M059J (cell line): Measurements from ENCODE around the gene MUC5B. TPM values are rescaled to one million over a fixed set of nuclear protein-coding genes. Genes with fewer than 3 reads are reported as not detected.
"Not testable (repeated sequence)": the region's sequence is repeated elsewhere in the genome, so short reads cannot be mapped to it uniquely, and the experiment has no call there.

Experiments used
- DNase-seq: peaks from one replicate; pipeline ENCODE4 v3.0.0-alpha.2; 2012; ENCODE audit warnings: low read depth
- total RNA-seq: library from RNA; depleted of rRNA; stranded (reverse); fragments of >200 nt; shearing (Covaris generic); gene quantifications from 2 replicates; pipeline ENCODE4 v1.2.3, GENCODE V29; 2014; rRNA removed

MUC5B gene, protein sequence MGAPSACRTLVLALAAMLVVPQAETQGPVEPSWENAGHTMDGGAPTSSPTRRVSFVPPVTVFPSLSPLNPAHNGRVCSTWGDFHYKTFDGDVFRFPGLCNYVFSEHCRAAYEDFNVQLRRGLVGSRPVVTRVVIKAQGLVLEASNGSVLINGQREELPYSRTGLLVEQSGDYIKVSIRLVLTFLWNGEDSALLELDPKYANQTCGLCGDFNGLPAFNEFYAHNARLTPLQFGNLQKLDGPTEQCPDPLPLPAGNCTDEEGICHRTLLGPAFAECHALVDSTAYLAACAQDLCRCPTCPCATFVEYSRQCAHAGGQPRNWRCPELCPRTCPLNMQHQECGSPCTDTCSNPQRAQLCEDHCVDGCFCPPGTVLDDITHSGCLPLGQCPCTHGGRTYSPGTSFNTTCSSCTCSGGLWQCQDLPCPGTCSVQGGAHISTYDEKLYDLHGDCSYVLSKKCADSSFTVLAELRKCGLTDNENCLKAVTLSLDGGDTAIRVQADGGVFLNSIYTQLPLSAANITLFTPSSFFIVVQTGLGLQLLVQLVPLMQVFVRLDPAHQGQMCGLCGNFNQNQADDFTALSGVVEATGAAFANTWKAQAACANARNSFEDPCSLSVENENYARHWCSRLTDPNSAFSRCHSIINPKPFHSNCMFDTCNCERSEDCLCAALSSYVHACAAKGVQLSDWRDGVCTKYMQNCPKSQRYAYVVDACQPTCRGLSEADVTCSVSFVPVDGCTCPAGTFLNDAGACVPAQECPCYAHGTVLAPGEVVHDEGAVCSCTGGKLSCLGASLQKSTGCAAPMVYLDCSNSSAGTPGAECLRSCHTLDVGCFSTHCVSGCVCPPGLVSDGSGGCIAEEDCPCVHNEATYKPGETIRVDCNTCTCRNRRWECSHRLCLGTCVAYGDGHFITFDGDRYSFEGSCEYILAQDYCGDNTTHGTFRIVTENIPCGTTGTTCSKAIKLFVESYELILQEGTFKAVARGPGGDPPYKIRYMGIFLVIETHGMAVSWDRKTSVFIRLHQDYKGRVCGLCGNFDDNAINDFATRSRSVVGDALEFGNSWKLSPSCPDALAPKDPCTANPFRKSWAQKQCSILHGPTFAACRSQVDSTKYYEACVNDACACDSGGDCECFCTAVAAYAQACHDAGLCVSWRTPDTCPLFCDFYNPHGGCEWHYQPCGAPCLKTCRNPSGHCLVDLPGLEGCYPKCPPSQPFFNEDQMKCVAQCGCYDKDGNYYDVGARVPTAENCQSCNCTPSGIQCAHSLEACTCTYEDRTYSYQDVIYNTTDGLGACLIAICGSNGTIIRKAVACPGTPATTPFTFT (N-terminal part only)
- total RNA-seq: not detected in 2 replicates

DNA sequence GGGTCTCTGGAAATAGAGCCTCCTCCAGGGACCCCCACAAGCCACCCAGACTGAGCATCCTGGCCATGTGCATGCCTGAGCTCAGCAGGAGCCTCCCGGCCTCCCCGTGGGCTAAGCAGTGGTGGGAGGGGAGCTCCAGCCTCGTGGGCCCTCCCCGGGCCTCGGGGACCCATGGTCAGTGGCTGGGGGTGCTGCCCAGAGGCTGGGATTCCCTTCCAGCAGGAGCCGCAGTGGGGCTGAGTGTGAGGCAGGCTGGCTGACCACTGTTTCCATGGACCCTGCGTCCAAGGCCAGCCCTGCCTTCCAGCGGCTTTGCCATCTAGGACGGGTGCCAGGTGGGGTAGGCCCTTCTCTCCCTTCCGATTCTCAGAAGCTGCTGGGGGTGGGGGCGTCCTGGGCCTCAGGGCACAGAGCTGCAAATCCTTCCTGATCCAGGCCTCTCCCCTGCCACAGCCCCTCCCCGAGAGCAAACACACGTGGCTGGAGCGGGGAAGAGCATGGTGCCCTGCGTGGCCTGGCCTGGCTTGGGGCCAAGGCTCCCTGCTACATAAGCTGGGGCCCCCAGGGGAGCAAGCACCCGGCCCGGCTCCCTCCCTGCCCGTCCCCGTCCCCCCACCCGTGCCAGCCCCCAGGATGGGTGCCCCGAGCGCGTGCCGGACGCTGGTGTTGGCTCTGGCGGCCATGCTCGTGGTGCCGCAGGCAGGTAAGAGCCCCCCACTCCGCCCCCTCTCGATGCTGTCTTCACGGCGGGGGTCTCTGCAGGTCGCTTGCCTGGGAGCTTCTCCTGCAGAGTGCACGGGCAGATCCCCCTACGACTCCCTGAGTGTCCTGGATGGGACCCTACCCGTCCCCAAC is at the start of gene MUC5B:
Gene MUC5B (plus strand): TSS at position 576 of the 855 bp plus-strand sequence. CDS start 58 bp downstream, at position 634.
- DNase-seq: peak; percentile 31

DNA sequence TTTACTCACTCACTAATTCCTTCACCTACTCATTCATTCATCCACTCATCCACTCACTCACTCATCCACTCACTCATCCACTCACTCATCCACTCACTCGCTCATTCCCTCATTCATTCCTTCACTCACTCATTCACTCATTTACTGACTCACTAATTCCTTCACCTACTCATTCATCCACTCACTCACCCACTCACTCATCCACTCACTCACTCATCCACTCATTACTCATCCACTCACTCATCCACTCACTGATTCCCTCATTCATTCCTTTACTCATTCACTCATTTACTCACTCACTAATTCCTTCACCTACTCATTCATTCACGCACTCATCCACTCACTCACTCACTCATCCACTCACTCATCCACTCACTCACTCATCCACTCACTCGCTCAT is 49.5 kb upstream of the MUC5B start:
- not testable (repeated sequence) for DNase-seq

DNA sequence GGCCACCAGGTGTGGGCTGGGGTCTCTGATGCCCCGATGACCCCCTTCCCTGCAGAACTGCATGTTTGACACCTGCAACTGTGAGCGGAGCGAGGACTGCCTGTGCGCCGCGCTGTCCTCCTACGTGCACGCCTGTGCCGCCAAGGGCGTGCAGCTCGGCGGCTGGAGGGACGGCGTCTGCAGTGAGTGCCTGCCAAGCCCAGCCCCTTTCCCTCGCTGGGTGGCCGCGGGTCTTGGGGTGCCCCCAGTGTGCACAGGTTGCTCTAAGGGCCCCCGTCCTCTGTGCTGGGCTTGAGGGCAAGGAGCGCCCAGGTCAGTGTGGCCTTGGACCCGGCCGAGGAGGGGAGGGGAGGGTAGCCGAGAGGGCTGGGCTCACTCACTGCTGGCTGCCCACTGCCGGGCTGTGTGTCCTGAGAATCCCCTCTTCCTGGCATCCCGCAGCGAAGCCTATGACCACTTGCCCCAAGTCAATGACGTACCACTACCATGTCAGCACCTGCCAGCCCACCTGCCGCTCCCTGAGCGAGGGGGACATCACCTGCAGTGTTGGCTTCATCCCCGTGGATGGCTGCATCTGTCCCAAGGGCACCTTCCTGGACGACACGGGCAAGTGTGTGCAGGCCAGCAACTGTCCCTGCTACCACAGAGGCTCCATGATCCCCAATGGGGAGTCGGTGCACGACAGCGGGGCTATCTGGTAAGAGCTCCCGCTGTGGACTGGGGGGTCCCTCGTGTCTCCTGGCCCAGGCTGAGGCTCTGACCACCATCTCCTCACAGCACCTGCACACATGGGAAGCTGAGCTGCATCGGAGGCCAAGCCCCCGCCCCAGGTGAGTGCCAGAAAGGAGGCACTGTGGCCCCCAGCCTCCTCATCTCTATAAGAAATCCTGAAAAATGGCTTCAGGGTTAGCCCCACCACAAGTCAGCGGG is 48.2 kb upstream of the MUC5B start:
- DNase-seq: no peak

DNA sequence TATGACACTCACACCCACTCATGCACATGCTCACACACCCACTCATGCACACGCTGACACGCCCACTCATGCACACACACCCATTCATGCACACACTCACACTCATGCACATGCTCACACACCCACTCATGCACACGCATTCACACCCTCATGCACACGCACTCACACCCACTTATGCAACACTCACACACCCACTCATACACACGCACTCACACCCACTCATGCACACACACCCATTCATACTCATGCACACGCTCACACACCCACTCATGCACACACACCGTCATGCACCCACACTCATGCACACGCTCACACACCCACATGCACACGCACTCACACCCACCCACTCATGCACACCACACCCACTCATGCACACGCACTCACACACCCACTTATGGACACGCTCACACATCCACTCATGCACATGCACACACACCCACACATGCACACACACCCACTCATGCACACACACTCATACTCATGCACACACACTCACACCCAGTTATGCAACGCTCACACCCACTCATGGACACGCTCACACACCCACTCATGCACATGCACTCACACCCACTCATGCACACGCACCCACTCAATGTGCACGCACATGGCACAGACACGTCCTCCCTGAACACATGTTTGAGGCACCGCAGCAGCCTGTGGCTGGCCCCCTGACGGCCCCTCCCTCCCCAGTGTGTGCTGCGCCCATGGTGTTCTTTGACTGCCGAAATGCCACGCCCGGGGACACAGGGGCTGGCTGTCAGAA is 47.2 kb upstream of the MUC5B start:
- DNase-seq: no peak

DNA sequence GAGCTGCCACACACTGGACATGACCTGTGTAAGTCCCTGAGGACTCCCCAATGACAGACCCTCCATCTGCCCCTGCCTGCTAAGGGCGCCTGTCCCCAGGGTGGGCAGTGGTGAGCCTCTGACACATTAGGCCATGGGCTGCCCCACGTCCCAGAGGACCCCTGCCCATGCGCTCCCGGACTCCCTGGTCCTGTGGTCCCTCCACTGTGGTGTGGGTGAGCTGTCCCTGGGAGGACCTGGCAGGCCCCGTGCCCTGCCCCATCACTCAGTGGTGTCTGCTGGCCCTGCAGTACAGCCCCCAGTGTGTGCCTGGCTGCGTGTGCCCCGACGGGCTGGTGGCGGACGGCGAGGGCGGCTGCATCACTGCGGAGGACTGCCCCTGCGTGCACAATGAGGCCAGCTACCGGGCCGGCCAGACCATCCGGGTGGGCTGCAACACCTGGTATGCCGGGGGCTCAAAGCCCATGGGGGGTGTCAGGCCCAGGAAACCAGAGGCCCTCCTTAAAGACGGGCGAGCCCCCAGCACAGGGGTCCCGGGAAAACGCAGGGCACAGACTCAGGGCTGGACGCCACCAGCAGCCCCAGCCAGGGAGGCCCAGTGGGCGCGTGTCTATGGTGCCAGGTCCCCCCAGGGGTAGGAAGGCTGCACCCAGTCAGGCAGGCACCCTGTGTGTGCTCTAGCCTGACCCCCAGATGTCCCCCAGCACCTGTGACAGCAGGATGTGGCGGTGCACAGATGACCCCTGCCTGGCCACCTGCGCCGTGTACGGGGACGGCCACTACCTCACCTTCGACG is 46.4 kb upstream of the MUC5B start:
- no peak for DNase-seq

DNA sequence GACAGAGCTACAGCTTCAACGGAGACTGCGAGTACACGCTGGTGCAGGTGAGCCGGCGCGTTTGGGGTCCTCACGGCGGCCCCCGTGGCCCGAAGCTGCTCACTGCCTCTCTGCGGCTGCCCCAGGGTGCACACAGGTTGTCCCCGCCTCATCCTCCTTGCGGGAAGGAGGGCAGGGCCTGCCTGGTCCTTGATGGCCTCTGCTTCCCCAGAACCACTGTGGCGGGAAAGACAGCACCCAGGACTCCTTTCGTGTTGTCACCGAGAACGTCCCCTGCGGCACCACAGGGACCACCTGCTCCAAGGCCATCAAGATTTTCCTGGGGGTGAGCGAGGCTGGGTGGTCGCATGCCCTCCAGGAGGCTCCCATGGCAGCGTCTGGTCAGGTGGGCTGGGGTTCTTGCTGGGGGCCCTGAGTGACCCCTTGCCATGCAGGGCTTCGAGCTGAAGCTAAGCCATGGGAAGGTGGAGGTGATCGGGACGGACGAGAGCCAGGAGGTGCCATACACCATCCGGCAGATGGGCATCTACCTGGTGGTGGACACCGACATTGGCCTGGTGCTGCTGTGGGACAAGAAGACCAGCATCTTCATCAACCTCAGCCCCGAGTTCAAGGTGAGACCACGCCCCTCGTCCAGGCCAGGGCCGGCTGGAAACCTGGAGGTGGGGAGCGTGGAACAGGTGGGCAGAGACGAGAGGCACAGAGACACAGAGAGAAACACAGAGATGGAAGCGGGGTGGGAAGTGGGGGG is 45.7 kb upstream of the MUC5B start:
- DNase-seq: no peak

DNA sequence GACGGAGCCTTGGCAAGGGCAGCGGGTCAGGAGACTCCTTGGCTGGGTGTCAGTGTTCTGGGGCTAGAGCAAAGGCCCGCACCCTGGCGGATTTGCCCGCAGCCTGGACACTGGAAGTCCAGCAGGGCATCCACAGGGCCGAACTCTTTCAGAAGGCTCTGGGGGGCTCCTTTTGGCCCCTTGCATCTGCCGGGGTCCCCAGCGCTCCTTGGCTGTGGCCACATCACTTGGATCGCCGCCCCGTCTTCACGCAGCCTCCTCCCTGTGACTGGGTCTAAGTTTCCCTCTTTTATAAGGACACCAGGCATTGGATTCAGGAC is 45.1 kb upstream of the MUC5B start:
- no peak for DNase-seq

DNA sequence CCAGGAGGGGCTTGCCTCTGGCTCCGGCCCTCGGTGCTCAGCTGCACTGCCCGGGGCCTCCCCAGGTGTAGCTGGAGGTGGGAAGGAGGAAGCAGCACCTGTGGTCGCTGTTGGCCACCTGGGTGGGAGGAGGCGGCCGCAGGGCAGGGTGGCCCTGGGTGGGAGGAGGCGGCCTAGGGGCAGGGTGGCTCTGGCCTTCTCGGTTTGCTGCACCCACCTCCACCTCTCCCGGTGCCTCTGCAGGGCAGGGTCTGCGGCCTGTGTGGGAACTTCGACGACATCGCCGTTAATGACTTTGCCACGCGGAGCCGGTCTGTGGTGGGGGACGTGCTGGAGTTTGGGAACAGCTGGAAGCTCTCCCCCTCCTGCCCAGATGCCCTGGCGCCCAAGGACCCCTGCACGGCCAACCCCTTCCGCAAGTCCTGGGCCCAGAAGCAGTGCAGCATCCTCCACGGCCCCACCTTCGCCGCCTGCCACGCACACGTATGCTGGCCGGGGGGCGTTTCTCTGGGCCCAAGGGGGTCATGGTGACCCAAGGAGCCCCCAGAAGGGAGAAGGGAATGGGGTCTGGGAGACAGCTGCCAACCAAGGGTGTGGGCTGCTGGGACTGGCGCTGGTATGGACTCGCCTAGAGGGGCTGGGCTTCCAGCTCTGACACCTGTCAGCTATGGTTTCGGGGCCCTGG is 44.5 kb upstream of the MUC5B start:
- DNase-seq: no peak

DNA sequence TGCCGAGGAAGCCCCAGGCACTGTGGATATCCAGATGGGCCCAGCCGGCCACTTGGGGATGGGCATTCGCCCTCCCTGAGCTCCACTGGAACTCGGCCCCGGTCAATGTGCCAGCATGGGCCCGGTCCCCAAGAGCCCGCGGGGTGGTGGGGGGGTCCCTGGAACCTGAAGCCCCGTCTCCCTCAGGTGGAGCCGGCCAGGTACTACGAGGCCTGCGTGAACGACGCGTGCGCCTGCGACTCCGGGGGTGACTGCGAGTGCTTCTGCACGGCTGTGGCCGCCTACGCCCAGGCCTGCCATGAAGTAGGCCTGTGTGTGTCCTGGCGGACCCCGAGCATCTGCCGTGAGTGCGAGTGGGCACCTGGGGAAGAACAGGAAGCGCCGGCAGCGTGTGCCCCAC is 44.0 kb upstream of the MUC5B start:
- DNase-seq: no peak

DNA sequence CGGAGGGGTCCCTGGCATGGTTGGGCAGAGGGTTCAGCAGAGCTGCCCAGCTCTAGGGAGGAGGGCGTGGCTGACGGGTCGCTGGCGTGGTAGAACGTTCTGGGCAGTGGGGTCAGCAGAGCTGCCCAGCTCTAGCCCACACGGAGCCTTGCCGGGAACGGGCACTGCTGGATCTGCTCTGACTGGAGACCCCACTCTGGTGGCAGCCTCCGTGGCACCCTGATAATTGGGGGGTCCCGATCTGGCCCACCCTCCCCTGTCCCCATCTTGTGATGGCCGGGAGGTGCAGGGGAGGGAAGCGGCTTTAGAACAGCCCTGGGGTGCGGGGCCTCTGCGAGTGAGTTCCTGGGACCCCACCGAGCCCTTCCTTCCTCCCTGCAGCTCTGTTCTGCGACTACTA is 43.2 kb upstream of the MUC5B start:
- DNase-seq: no peak

DNA sequence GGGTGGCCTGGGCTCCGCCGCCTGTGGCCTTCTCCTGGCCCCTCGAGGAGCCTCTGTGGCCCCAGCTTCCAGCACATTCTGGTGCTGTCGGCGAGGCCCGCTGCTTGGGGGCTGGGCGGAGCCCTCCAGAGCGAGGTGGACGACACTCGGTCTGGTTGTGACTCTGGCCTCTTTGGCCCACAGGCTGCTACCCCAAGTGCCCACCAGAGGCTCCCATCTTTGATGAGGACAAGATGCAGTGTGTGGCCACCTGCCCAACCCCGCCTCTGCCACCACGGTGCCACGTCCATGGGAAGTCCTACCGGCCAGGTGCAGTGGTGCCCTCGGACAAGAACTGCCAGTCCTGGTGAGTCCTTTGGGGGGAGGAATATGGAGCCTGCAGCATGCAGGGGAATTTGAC is 42.7 kb upstream of the MUC5B start:
- no peak for DNase-seq

DNA sequence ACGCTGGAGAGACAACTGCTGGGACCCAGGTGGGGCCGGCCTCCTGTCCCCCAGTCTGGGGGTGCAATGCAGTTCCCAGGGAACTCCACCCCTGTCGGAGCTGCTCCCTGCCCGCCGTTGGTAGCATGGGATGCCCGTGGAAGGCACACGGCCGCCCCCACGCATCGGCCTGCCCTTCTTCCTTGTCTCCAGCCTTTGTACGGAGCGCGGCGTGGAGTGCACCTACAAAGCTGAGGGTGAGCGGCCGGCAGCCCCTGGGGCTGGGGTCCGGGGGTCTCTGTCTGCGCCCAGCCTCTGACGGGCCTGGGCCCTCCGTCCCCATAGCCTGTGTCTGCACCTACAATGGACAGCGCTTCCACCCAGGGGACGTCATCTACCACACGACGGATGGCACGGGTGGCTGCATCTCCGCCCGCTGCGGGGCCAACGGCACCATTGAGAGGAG is 41.9 kb upstream of the MUC5B start:
- DNase-seq: no peak

DNA sequence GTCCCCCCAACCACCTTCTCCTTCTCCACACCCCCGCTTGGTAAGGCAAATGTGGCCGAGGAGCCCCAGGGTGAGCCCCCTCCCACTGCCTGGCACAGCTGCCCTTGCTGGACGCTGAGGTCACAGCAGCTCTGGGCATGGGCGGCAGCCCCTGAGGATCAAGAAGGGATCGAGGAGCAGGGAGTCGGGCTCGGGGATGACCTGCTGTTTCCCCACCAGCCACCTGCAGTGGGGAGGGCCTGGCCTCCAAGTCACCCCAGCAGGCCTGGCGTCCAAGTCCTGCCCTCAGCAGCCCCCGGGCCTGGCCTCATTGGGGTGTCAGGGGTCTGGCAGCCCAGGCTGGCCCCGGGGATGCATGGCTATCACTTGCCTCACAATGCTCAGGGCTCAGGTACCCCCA is 41.4 kb upstream of the MUC5B start:
- DNase-seq: no peak

DNA sequence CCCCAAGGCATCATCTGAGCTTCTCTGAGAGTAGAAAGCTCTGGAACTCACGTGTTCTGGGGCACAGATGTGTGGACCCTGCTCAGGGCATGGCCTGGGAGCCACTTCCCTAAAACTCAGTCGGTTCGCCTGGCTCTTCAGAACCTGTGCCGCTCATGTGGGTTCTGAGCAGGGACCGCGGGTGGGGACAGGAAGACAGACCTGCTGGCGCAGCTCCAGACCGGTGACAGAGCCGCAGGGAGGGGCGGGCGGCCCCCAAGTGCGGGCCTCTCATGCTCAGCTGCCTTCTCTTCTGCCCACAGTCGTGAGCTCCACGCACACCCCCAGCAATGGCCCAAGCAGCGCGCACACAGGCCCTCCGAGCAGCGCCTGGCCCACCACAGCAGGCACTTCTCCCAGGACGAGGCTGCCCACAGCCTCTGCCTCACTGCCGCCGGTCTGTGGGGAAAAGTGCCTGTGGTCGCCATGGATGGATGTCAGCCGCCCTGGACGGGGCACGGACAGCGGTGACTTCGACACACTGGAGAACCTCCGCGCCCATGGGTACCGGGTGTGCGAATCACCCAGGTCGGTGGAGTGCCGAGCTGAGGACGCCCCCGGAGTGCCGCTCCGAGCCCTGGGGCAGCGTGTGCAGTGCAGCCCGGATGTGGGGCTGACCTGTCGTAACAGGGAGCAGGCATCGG is 40.9 kb upstream of the MUC5B start:
- no peak for DNase-seq

DNA sequence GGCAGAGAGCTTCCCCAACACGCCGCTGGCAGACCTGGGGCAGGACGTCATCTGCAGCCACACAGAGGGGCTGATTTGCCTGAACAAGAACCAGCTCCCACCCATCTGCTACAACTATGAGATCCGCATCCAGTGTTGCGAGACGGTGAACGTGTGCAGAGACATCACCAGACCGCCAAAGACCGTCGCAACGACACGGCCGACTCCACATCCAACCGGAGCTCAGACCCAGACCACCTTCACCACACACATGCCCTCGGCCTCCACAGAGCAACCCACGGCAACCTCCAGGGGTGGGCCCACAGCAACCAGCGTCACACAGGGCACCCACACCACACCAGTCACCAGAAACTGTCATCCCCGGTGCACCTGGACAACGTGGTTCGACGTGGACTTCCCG is 38.7 kb upstream of the MUC5B start:
- not testable (repeated sequence) for DNase-seq

DNA sequence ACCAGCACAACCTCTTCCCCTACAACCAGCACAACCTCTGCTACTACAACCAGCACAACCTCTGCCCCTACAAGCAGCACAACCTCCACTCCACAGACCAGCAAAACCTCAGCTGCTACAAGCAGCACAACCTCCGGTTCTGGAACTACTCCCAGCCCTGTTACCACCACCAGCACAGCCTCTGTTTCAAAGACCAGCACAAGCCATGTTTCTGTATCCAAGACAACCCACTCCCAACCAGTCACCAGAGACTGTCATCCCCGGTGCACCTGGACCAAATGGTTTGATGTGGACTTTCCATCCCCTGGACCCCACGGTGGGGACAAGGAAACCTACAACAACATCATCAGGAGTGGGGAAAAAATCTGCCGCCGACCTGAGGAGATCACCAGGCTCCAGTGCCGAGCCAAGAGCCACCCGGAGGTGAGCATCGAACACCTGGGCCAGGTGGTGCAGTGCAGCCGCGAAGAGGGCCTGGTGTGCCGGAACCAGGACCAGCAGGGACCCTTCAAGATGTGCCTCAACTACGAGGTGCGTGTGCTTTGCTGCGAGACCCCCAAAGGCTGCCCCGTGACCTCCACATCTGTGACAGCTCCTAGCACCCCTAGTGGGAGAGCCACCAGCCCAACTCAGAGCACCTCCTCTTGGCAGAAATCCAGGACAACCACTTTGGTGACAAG is 34.3 kb upstream of the MUC5B start:
- not testable (repeated sequence) for DNase-seq
